GM21515 (cell line): ENCODE results near the gene BTF3.
A peak's percentile ranks its signal among the peaks of the same experiment; 100 is the strongest.
"Not testable (repeated sequence)": the region's sequence is repeated elsewhere in the genome, so short reads cannot be mapped to it uniquely, and the experiment has no call there.

Experiments used
- ATAC-seq: cut with Tn5 transposase; IDR thresholded peaks from one replicate; pipeline ENCODE4 v1.9.1; 2021; ENCODE audit not compliant: unreplicated experiment

The BTF3 gene

DNA sequence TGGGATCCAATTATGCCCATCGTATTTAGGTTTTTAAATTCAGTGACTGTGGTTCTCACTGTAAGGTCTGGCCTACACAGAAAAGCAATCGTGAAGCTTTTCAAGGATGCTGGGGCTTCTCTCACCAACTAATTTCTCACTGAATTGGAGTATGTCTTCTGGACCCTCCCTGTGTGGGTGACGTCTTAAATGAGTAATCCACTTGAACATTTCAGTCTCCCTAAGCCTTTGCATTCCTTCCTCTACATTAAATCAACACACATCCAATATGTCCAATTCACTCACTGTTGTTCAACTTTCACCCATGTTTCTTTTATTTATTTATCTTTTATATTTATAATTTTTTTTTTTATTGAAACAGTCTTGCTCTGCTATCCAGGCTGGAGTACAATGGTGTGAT, 12.5 kb upstream of the BTF3 start:
- ATAC-seq, result no peak

DNA sequence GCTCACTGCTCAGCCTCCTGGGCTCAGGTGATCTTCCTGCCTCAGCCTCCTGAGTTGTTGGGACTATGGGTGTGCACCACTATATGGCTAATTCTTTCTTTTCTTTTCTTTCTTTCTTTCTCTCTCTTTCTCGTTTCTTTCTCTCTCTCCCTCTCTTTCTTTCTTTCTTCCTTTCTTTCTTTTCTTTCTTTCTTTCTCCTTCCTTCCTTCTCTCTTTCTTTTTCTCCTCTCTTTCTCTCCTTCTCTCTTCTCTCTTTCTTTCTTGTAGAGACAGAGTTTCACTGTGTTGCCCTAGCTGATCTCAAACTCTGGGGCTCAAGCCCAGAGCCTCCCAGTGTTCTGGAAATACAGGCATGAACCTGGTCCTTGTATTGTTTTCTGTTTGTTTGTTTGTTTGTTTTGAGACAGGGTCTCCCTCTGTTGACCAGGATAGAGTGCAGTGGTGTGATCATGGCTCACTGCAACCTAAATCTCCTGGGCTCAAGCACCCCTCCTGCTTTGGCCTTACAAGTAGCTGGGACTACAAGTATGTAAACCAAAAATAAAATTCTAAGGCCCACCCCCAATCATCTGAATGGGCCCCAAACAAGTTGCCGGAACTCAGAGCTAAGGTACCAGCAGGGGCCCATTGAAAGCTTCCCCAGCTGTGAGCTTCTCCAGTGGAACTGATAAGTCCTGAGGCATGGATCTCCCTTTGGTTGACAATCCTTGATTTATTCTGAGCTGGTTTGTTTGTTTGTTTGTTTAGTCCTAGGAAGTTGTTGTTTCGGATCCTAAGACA, 11.9 kb upstream of the BTF3 start:
- ATAC-seq, result no peak

DNA sequence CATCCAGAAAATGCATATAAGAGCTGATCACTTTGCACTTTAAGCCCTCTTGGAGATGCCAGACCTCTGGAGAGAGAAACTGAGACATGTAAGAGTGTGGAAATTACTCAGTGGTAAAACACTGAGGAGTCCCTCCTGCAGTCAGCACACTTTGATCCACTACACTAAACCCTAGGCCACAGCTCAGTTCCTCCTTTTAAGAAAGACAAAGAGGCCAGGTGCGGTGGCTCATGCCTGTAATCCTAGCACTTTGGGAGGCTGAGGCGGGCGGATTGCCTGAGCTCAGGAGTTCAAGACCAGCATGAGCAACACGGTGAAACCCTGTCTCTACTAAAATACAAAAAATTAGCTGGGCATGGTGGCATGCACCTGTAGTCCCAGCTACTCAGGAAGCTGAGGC, 11.0 kb upstream of the BTF3 start:
- ATAC-seq, result not testable (repeated sequence)

DNA sequence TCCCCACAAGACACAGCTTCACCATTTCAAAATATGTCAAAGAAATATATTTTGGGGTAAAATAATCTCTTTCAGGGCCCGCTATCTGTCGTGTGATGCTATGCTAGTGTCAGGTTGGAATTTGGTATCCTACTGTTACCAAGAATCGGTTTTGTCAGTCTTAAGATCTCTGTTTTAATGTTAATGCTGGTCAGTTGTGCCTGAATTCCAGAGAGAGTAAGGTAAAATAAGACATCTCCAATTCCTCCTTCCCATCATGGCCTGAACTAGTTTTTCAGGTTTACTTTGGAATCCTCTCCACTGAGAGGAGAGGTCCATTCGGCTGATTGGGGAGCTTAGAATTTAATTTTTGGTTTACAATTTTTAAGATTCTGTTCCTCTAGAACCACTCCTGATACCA, 10.4 kb upstream of the BTF3 start:
- no peak for ATAC-seq

DNA sequence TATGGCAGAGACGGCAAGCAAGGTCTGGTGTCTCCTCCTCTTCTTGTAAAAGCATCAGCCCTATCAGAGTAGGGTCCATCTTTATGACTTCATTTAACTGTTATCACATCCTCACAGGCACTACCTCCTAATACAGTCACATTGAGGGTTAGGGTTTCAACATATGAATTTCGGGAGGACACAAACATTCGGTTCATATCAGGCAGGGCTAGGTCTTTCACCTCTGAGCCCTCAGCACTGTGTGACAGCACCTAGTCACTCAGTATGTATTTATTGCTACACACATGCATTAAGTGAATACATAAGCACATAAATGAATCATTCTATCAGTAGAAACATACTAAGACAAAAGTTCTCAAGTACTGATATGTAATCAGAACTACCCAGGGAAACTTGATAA, 9.4 kb upstream of the BTF3 start:
- no peak for ATAC-seq

DNA sequence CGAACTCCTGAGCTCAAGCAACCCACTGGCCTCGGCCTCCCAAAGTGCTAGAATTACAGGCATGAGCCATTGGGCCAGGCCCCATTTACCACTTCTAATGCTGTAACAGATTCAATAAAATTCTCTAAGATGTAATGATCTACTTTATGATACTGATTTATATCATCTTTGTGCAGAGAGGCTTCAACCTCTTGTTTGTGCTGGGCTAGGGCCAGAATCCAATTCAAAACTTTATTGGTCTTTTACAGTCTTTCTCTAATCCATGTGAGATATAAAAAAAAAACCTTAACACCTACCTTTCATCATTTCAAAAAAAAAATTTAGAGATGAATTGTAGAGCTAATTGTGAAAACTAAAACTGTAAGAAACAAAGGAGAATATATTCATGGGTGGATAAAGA, 8.2 kb upstream of the BTF3 start:
- no peak for ATAC-seq

DNA sequence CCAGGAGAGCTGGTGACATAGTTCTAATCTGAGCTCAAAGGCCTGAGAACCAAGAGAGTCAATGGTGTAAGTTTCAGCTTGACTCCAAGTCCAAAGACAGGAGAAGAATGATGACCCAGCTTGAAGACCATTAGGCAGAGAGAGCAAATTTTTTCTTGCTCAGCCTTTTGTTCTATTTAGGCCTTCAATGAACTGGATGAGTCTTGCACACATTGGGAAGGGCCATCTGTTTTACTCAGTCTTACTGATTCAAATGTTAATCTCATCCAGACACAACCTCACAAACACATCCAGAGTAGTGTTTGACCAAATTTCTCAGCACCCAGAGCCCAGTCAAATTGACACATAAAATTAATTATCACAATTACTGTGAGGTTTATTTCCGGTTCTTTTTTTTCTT, 7.1 kb upstream of the BTF3 start:
- ATAC-seq, result no peak

DNA sequence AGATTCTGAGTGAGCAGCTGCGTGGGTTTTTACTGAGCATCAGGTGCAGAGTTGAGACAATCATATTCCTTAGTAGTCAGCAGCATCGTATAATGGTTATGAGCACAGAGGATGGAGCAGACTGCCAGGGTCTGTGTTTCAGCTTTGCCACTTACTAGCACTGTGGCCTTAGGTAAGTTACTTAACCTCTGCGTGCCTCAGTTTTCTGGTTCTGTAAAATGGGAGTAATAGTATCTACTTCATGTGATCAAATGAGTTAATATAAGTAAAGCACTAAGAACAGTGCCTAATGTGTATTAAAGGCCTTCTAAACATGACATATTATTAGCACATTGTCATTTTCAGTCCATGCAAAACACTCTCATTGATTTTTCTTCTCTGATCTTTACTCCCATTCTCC, 4.8 kb upstream of the BTF3 start:
- no peak for ATAC-seq

DNA sequence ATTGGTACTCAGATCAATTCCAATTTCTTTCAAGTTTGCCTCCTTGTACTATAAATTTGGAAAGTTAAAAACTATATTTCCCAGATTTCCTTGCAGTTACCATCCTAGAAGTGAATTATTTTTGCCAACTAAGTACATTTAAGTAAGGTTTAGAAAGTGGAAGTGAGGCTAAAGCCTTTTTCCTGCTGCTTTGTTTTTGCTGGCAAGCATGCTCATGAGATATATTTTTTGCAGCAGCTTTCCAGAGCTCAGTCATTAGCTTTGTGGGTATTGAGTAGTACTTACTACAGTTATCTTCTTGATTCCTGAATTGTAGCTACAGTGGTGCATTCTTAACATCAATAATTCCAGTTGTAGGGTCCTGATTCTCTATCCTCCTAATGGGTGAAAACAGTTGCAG, 3.5 kb upstream of the BTF3 start:
- no peak for ATAC-seq

DNA sequence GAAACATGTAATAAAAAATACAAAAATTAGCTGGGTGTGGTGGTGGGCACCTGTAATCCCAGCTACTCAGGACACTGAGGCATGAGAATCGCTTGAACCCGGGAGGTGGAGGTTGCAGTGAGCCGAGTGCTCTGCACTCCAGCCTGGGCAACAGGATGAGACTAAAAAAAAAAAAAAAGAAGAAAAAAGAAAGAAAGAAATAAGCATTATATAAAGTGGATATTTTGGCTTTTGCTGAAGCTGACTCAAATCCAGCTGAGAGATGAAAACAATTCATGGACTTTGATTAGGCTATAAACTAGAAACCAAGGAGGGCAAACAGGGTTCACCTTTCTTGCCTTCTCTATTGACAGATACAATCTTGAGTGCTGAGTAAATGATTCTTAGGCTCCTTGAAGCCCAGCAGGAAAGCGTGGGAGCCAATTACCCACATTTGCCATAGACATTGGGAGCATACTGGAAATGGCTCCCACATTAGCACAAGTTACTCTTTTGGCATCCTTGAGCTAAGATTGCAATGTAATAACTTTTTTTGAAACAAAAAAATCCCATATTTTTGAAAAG, 2.4 kb upstream of the BTF3 start:
- ATAC-seq, result no peak

DNA sequence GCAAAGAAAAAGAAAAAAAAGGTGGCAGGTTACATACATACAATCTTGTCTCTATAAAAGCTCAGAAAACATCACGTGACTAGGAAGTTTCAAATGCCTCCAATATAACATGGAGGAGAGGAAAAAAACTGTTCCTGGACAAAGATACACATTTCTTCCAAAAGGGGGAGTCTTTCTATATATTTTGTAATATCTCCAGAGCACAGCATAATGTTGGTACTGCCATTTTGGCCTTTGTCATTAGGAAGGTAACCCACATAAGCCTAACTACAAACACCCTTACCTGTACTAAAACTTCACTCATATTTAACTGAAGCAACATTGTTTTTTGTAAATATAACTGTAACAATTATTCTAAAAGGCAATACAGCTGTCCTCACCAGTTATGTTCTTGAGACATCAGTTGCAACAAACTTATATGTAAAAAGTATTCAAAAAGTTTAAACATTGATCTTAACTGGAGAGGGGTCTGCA, 1.2 kb upstream of the BTF3 start:
- ATAC-seq, result no peak

DNA sequence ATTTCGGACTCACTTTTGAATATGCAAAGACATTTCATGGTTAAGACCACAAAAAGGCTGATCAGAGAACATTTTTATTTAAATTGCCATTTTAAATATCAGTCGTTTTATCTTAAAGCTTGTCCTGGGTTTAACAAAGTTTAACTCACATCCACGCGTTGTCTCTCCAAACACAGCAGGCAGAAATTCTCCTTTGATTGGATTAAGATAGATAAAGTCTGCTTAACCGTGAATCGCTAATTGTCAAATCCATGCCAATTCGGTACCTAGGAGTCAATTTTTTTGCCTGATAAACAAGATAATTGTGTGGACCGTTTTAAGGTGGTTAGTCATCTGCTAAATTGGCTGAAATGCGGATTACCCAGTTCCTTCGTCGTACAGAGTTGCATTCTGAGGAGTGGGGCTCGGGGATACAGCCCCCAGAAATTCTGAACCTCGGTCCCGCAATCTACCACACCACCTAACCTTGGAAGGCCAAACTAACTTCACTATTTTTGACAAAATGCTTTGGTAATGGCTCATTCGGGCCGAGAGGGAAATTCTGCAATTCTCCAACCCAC, 665 bp upstream of the BTF3 start:
- ATAC-seq, result no peak

DNA sequence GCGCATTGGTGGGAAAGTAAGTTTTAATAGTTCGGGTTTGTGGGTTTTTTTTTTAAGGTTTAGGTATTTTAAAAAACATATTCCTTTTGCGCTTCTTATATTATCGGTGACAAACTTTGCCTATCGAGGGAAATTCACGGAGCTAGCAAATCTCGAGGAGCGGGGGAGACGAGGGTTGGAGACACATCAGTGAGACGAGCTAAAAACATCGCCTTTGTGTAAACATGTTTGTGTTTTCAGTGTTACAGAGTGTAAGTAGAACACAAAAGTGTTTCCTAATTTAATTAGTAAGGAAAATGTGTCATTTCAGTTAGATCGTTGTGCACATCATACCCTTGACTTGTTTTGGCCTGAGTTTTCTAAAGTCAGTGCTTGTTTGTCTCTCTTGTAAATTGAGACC, 945 bp downstream of the BTF3 start:
- no peak for ATAC-seq

DNA sequence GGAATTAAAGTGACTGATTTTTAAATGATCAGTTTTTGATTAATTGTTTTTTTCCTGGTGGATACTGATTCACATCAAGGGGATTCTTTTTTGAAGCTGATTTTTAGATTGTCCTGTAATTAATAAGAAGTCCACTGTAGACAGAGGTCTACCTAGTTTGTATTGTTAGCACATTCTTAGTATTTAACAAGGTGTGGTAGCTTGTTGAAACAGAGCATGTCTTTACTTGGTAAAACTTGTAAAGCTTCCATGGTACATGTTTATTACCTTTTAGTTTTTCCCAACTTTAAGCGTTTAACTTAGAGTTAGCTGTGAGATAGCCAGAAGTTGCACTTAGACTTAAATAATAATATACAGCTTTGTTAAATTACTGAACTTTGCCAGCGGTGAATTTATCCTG, 1.5 kb downstream of the BTF3 start:
- ATAC-seq, result no peak

DNA sequence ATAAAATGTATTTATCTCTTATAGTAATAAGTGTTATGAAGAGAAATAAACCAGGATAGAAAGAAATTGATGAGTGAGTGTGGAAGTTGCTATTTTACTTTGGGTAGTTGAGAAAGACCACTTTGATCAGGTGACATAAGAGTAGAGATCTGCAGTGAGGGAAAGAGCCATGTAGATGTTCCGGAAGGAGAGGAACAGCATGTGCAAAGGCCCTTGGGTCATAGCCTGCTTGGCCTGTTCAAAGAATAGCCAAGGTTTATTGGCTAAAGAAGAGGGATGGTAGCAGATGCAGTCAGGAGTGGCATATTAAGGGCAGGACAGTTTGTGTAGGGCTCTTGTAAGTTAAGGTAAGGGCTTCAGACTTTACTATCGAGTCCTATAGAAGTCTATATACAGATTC, 3.2 kb downstream of the BTF3 start:
- no peak for ATAC-seq

DNA sequence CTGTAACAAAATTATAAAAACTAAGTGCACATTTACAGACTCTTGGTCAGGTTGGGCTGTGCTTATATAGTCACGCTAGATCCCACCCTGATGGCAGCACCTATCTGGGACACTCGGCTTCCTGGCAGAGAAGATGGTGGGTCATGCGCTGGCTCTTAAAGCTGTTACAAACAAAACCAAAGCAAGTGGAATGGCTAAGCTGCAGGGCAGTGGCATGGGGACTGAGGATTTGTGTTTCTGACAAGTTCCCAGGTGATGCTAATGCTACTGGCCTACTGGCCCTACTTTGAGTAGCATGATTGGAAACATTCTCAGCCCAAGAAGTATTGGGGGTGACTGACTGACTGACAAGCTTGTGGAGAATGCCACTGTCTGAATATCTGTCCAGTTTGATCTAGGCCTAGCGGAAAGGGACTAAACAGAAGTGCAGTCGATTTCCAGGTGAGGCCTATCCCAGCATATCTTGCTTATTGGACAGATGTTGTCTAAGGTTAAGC, 8.3 kb downstream of the BTF3 start:
- ATAC-seq, result no peak

DNA sequence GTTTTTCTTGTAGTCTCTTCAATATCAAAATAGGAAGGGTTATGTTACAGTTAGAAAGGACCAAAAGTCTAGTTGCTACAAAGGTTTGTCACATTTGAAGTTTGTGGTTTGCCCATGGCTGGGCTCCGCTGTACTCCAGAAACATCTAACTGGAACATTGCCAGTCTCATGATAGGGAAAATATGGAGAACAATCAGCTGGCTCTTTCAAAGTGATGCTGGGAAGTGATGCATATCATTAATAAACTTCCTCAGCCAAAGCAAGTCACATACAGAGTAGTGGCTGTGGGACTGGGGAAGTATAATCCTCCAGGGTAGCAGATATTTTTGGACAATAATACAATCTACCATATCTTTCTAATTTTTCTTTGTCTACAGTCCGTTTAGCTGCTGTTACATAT, 8.8 kb downstream of the BTF3 start:
- ATAC-seq, result no peak

DNA sequence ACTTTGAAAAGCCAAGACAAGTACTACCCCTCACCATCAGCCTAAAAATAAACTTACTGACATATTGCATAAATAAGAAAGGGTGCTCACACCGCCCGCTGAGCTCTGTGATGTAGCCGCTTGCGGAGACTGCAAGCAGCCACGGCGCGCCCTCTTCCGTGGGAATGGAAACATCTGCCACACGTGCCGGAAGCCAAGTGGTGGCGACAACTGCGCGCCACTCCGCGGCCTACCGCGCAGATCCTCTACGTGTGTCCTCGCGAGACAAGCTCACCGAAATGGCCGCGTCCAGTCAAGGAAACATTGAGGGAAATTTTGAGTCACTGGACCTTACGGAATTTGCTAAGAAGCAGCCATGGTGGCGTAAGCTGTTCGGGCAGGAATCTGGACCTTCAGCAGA, 10.3 kb downstream of the BTF3 start:
- ATAC-seq, result not testable (repeated sequence)

DNA sequence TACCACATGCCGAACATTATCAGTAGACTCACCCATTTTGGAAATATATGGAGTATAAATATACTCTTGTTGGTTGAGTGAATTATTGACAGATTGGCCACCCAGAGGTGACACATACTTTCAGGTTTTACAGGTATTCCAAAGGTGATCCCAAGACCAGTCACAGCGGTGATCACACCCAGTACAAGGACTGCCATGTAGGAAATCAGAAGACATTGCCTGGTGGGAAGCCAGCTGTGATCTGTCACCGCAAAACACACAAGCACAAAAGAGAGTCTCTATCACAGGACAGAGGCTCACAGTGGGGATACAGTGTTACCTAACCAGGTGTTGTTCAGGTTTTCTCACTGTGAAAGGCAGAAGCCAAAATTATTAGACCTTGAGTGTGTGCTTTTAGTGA, 15.8 kb downstream of the BTF3 start:
- ATAC-seq, result no peak

DNA sequence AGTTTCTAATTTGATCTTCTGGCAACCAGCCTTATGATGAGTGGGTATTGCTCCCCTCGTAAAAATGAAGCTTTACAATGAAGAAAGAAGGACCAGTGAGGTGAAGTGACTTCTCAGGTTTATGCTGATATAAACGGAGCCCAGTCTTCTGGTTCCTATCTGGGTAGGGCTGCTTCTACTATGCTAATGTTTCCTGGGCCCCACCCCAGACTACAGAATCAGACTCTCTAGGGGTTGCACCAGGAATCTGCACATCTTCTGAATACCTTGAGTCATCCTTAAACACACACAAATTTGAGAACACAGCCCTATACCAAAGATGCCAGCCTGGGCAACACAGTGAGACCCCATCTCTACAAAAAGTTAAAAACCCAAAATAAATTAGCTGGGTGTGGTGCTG, 16.2 kb downstream of the BTF3 start:
- no peak for ATAC-seq

DNA sequence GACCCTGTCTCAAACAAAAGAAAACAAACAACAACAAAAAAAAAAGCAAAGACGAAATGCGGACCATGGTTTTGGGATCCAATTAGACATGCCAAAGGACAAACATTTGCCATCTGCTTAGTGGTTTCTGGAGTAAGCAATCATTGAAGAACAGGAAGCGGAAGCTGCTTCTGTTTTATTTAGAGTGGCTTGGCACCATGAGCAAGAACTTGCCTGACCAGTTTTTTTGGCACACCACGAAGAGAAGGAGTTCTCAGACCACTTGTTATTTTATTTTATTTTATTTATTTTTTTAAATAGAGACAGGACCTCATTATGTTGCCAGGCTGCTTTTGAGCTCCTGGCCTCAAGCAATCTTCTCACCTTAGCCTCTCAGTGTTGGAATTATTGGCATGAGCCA, 17.0 kb downstream of the BTF3 start:
- no peak for ATAC-seq

DNA sequence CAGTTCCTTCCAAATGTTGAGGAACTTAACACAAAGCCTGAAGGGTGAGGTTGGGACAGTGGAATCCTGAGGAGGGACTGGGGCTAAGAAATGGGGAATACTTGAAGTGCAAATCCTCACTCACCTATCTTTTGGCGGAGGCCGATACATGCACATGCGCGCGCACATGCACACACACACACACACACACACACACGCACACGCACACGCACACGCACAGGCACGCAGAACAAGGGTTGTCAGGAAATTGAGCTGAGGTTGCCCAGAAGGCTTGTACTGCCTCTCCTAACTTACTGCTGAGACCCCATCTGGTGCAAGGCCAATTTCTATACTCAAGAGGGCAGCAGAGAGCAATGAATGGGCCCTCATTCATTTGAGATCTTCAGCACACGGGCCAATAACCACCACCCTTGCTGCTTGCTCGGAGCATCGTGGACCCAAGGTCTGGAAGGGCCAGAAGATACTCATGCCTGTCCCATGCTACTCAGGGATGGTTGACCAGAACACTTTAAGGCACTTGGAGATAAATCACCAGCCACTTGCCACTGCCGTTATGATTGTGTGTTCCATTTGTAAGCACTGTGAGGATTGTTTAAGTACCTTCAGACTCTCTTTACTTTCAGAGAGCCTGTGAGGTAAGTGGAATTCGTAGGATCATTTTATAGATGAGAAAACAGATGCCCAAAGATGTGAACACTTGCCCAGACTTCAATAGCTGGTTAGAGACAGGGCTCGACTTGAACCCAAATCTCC, 21.5 kb downstream of the BTF3 start:
- peak; percentile 93 for ATAC-seq
